Measurements from ENCODE around the gene CCDC47. TPM values are rescaled to one million over a fixed set of nuclear protein-coding genes. Genes with fewer than 3 reads are reported as not detected.

The CCDC47 gene
- polyA plus RNA-seq, 1 donor (not counting 4 experiments of a cell fraction or from before 2014, with no cell fraction given): 86.4 TPM

GRCh38 chr17:63699638-63700527 lies 73.5 kb downstream of the CCDC47 start, which contains the start of gene LIMD2:
LIMD2 (minus strand) TSS chr17:63700125; CDS start chr17:63699298, 827 bp downstream.
- Histone ChIP-seq H3K79me2 (ENCODE audit: control insufficient read depth, insufficient read depth, low read length) (no peaks in the 10 kb centered on the region), H3K36me3 (ENCODE audit: control insufficient read depth in 2 of 2, extremely low read depth in 1 of 2, insufficient read depth in 2 of 2, low read length in 2 of 2) (peaks cover 0 to 6% of the 10 kb centered on the region in 2 experiments), H3K27ac (ENCODE audit: control insufficient read depth, insufficient read depth, low read length) (no peak within 1 kb of the TSS), H3K9ac (ENCODE audit: control insufficient read depth, extremely low read depth, insufficient read depth, low read length) (peak within 1 kb of the TSS; percentile 37), H3K9me1 (ENCODE audit: control insufficient read depth, extremely low read depth, insufficient read depth, low read length) (no peaks in the 10 kb centered on the region), H3K27me3 (ENCODE audit: control insufficient read depth, extremely low read depth, insufficient read depth, low read length) (no peaks in the 10 kb centered on the region), H3K4me3 (ENCODE audit: control insufficient read depth in 2 of 3, extremely low read depth in 1 of 3, insufficient read depth in 2 of 3, low read depth in 1 of 3, low read length in 3 of 3) (peak within 1 kb of the TSS; percentile 26 to 42 (median 27)), H4K20me1 (ENCODE audit: control insufficient read depth, extremely low read depth, insufficient read depth, low read length) (no peaks in the 10 kb centered on the region), H2AFZ (ENCODE audit: control insufficient read depth, low read length) (no peak within 1 kb of the TSS), H3K4me2 (ENCODE audit: control insufficient read depth, extremely low read depth, insufficient read depth, low read depth, low read length) (peak within 1 kb of the TSS; percentile 48), H3K4me1 (ENCODE audit: control insufficient read depth, extremely low read depth, insufficient read depth, low read length) (no peaks in the 10 kb centered on the region), H3K9me3 (ENCODE audit: control insufficient read depth, low read depth, low read length) (no peaks in the 10 kb centered on the region)
- dilution Hi-C loops (cut with MboI; ENCODE audit: extremely low pct_ligation_motif_present, low sequenced_read_pairs): no loop called here
- no peak for FAIRE-seq
- no peak for DNase-seq (ENCODE audit: low read depth, low spot score)
- TF ChIP-seq CTCF (optimal IDR thresholded peaks at IDR 0.05 in 1 of 3, IDR thresholded peaks at IDR 0.05 in 1 of 3, conservative IDR thresholded peaks at IDR 0.05 in 1 of 3; ENCODE audit: extremely low read depth in 1 of 3, insufficient read depth in 2 of 3, low read length in 3 of 3) (peak in 1 of 3 experiments; percentile 6), EZH2 (IDR thresholded peaks at IDR 0.05; ENCODE audit: low read length) (no peak)

GRCh38 chr17:63698886-63699637 lies 74.3 kb downstream of the CCDC47 start:
- FAIRE-seq (no peak), DNase-seq (ENCODE audit: low read depth, low spot score) (no peak)
- no peak overlapping the region for H2AFZ ChIP-seq (ENCODE audit: control insufficient read depth, low read length)
- no peaks in the 10 kb centered on the region for H3K79me2 ChIP-seq (ENCODE audit: control insufficient read depth, insufficient read depth, low read length)
- no peaks in the 10 kb centered on the region for H3K9me1 ChIP-seq (ENCODE audit: control insufficient read depth, extremely low read depth, insufficient read depth, low read length)
- peaks cover 4 to 5% of the 10 kb centered on the region in 2 experiments for H3K36me3 ChIP-seq (ENCODE audit: control insufficient read depth in 2 of 2, extremely low read depth in 1 of 2, insufficient read depth in 2 of 2, low read length in 2 of 2)
- no peaks in the 10 kb centered on the region for H3K27me3 ChIP-seq (ENCODE audit: control insufficient read depth, extremely low read depth, insufficient read depth, low read length)
- no peaks in the 10 kb centered on the region for H4K20me1 ChIP-seq (ENCODE audit: control insufficient read depth, extremely low read depth, insufficient read depth, low read length)
- dilution Hi-C loops (cut with MboI; ENCODE audit: extremely low pct_ligation_motif_present, low sequenced_read_pairs): no loop called here
- H3K4me1 ChIP-seq (ENCODE audit: control insufficient read depth, extremely low read depth, insufficient read depth, low read length): no peaks in the 10 kb centered on the region
- H3K4me3 ChIP-seq (ENCODE audit: control insufficient read depth in 2 of 3, extremely low read depth in 1 of 3, insufficient read depth in 2 of 3, low read depth in 1 of 3, low read length in 3 of 3): peak overlapping the region in 2 of 3 experiments; percentile 27 to 42
- H3K9ac ChIP-seq (ENCODE audit: control insufficient read depth, extremely low read depth, insufficient read depth, low read length): peak overlapping the region; percentile 37
- no peak overlapping the region for H3K27ac ChIP-seq (ENCODE audit: control insufficient read depth, insufficient read depth, low read length)
- H3K9me3 ChIP-seq (ENCODE audit: control insufficient read depth, low read depth, low read length): no peaks in the 10 kb centered on the region
- TF ChIP-seq CTCF (optimal IDR thresholded peaks at IDR 0.05 in 1 of 3, IDR thresholded peaks at IDR 0.05 in 1 of 3, conservative IDR thresholded peaks at IDR 0.05 in 1 of 3; ENCODE audit: extremely low read depth in 1 of 3, insufficient read depth in 2 of 3, low read length in 3 of 3) (no peak), EZH2 (IDR thresholded peaks at IDR 0.05; ENCODE audit: low read length) (peak; percentile 46)
- H3K4me2 ChIP-seq (ENCODE audit: control insufficient read depth, extremely low read depth, insufficient read depth, low read depth, low read length): peak overlapping the region; percentile 37
